Activated CD8-positive, alpha-beta memory T cell treated with anti-CD3 and anti-CD28 coated beads, Interleukin-2, amount 50 U/mL, for 1 hour (primary cell): Measurements from ENCODE around the gene SIM1.

Experiments used
- DNase-seq: peaks from one replicate; pipeline ENCODE4 v3.0.0-alpha.2; 2020; ENCODE audit errors: extremely low read depth

The SIM1 gene

GRCh38 chr6:100464903-100465700 is at the start of gene SIM1:
Gene SIM1, minus strand, starts transcription at chr6:100464921. Its CDS starts 1,453 bp downstream, at chr6:100463468.
- no peak for DNase-seq

- DNase-seq: no peak
Observed at GRCh38 chr6:100512203-100512862, 47.6 kb upstream of the SIM1 start.

GRCh38 chr6:100509101-100509500 is 44.4 kb upstream of the SIM1 start:
- DNase-seq: no peak

GRCh38 chr6:100506651-100507050 is 41.9 kb upstream of the SIM1 start:
- DNase-seq: no peak

GRCh38 chr6:100504786-100505737 is 40.3 kb upstream of the SIM1 start:
- DNase-seq: no peak

- no peak for DNase-seq
Observed at GRCh38 chr6:100503043-100503705, 38.5 kb upstream of the SIM1 start.

- DNase-seq: no peak
Observed at GRCh38 chr6:100493206-100493888, 28.6 kb upstream of the SIM1 start.

GRCh38 chr6:100491952-100492670 is 27.4 kb upstream of the SIM1 start:
- DNase-seq: no peak

GRCh38 chr6:100490065-100490464 is 25.3 kb upstream of the SIM1 start:
- DNase-seq: no peak

GRCh38 chr6:100488244-100488643 is 23.5 kb upstream of the SIM1 start:
- no peak for DNase-seq

GRCh38 chr6:100487638-100488037 is 22.9 kb upstream of the SIM1 start:
- no peak for DNase-seq

- DNase-seq: no peak
Observed at GRCh38 chr6:100485268-100485667, 20.5 kb upstream of the SIM1 start.

- DNase-seq: no peak
Observed at GRCh38 chr6:100484474-100484873, 19.8 kb upstream of the SIM1 start.

- no peak for DNase-seq
Observed at GRCh38 chr6:100482698-100483097, 18.0 kb upstream of the SIM1 start.

- no peak for DNase-seq
Observed at GRCh38 chr6:100479179-100480035, 14.7 kb upstream of the SIM1 start.

GRCh38 chr6:100475554-100476320 is 11.0 kb upstream of the SIM1 start:
- DNase-seq: no peak

GRCh38 chr6:100473182-100473581 is 8.5 kb upstream of the SIM1 start:
- DNase-seq: no peak

- DNase-seq: no peak
Observed at GRCh38 chr6:100472674-100473073, 8.0 kb upstream of the SIM1 start.
